CD4-positive, alpha-beta T cell treated with Interferon gamma for 1 hour (primary cell): ENCODE measurements around the gene CACYBP.
"Not testable (repeated sequence)": the region's sequence is repeated elsewhere in the genome, so short reads cannot be mapped to it uniquely, and the experiment has no call there.

Experiments used
- DNase-seq: peaks from one replicate; pipeline ENCODE4 v3.0.0-alpha.2; 2020

The CACYBP gene

DNA sequence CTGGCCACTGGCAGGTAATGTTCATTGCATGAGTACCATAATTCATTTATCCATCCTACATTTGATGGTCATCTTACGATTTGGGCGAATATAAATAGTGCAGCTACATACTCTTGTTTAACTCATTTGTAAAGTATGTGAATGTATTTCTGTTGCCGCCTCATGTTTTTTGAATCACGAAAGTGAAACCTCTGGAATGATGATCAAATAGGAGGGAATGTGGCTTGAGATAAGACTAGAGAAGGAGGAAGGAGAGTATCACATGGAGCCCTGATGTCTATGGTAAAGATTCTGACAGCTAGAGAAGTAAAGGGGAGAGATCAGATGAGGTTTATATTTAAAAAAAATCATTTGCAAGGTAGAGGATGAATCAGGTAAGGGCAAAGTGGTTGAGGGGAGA lies 15.5 kb downstream of the CACYBP start:
- no peak for DNase-seq

DNA sequence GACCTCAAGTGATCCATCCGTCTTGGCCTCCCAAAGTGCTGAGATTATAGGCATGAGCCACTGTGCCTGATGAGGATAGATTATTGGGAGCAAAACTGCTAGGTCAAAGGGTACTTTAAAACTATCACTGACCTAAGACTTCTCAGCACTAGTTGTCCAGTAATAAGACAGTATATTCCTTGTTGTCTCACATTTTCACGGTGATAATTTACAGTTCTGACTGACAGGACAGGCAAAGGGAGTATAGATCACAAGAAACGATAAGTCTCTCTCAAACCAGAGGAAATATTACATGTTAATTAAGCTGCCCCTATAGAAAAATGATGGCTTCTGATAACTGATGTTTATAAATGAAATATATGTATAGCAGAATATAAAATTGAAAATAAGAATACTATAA lies 19.8 kb downstream of the CACYBP start:
- DNase-seq = no peak

DNA sequence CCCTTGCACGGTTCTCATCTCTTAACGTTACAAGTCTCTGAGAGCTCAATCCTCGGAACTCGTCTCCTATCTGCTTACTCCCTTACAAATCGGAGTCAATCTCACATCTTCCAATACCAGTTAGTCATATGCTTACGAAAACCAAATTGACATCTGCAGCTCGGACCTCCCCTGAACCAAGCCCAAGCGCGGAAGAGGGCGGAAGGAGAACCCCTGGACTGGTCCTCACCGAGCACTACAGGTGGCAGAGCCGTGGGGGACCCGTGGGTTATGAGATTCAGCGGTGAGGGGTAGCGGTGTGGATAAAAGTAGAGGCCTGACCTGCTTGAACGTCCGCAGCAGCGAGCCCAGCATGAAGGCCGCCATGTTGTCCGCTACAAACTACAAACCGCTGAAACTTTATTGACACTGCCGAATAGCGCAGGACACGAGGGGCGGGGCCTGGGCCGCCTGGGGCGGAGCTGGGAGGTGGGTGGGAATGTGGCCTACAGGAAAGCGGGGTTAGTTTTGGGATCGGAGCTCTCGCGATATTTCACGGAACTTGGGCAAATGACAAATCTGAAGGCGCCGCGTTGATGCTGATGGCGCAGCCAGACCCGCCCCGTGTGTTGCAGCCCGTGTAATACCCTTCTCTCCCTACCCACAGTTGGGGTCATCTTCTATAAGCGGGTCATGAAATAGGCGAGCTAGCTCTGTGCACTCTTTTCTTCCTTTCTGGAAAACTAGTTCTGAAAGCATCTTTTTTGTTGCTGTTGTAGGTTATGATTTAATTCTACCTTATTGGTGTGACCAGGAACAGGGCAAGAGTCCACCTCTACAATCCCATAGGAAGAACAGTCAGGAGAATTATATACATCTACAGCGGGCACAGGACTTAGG lies 23.5 kb downstream of the CACYBP start, which contains the start of gene MRPS14:
MRPS14 (minus strand) TSS at position 383 of the 879 bp plus-strand sequence; CDS start at position 366, 17 bp downstream.
- peak; percentile 97 for DNase-seq

DNA sequence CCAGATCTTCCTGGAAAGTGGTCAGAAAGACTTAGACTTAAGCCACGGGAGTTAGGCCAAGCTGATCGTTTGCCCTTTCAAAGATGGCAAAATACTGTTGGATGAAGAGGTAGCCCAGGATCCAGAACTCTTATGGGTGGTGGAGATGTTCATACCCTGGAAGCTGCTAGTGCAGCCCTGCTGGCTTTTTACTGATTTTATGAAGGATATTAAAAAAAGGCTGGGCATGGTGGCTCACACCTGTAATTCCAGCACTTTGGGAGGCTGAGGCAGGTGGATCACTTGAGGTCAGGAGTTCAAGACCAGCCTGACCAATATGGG lies 24.1 kb downstream of the CACYBP start:
- DNase-seq = not testable (repeated sequence)

DNA sequence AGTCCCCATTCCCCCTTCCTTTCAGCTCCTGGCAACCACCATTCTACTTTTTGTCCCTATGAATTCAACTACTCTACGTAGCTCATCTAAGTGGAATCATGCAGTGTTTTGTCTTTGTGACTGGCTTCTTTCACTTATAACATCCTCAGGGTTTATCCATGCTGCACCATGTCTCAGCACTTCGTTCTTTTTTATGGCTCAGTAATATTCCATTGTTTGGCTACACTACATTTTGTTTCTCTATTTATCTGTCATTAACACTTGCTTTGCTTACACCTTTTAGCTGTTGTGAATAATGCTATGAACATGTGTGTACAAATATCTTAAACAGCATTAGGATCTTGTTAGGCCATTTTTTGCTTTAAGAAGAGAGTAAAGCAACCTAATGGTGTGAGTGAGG lies 25.0 kb downstream of the CACYBP start:
- DNase-seq = no peak

DNA sequence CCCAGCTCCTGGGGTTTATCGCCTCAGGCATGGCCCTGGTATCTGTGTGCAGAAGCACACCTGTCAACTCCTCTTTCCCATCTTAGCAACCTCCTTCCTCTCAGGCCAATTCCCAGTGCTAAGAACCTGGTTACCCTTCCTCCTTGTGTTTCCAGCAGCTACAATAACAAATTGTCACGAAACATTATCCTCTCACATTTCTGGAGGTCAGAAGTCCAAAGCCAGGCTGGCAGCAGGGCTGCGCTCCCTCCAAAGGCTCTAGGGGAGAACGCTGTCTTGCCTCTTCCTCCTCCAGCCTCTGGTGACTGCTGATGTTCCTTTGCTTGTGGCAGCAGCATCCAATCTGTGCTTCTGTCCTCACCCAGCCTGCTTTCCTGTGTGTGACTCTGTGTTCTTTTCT lies 34.2 kb downstream of the CACYBP start:
- no peak for DNase-seq

DNA sequence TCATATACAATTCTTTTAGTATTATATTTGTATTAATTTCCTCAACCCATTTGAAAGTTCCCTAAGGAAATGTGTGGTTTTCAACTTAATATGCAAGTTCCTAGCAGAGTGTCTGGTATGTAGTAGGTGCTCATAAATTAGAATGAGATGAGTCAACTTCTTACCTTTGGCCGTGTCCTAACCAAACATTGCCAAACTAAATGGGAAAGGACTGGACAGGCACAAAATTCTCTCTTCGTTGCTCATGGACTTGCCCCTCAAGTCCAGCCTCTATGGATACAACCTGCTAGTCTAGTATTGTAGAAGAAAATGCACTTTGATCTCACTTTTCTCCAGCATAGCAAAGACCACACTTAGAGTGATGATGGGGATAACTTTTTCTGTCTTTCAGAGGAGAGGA lies 35.0 kb downstream of the CACYBP start:
- no peak for DNase-seq

DNA sequence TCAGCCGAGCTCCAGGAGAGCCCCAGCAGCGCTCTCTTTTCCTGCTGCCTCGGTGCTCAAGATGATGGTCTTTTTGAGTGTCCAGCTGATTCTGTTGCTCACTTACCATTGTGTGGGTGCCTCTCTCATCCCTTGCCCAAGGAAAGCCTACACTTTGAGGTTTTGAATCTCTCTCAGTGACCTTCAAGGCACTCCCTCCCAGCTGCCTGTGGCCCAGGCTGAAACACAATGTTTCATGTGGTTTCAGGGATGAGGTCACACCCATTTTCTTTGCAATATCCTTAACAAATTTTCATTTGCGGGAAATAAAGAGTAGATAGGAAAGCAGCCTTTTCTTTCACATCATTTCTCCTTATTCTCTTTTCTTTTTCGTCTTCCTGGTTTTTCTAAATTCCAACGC lies 36.1 kb downstream of the CACYBP start:
- no peak for DNase-seq

DNA sequence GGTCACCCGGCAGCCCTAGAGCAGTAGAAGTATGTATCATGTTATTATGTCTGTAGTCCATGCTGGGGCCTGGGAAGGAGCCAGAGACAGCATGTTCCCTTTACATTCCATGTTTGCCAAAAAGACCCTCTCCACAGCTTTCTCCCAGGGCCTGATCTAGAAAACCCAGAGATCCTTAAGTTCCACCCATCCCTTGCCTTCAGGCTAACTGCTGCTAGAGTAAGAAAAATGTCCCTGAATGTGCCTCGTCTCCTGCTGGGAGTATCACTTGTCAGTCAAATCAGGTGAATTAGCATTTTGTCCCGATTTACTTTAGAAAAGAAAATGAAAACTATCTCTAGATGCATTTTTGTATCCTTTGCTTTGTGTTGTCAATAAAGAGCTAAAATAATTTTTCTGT lies 36.7 kb downstream of the CACYBP start:
- DNase-seq = no peak

DNA sequence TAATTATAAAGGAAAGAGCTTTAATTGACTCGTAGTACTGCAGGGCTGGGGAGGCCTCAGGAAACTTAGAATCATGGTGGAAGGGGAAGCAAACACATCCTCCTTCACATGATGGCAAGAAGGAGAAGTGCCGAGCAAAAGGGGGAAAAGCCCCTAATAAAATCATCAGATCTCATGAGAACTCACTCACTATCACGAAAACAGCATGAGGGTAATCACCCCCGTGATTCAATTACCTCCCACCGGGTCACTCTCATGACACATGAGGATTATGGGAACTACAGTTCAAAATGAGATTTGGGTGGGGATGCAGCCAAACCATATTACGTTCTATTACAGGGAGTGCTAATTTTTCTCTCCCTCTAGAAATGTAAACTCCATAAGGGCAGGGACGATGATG lies 37.7 kb downstream of the CACYBP start:
- no peak for DNase-seq

DNA sequence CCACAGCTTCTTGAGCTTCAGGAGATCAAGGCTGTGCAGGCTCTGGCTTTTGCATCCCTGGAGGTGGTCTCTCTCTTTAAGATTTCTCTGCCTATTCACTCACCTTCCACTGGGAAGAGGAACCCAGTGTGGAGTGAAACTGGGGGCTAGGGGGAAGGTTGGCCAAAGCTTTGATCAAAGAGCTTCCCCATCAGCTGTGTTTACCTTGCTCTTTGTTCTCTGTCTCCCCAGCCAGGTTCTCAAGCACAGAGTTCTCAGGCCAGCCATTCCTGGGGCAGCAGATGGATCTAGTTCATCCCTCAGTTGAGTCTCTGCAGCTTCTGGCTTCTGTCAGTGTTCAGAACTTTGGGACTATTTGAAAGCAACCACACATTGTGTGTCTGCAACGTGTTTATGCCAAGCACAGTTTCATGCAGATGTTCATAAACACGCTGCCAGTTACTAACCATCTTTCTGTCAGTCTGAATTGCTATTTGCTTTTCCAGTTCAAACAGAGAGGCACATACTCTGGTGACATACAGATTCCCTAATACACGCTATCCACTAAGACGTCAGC lies 40.7 kb downstream of the CACYBP start:
- no peak for DNase-seq

DNA sequence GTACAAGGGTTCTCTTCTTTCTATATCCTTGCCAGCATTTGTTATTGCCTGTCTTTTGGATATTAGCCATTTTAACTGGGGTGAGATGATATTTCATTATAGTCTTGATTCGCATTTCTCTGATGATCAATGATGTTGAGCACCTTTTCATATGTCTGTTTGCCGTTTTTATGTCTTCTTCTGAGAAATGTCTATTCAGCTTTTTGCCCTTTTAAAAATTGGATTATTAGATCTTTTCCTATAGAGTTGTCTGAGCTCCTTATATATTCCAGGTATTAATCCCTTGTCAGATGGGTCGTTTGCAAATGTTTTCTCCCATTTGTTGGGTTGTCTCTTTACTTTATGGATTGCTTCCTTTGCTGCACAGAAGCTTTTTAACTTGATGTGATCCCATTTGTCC lies 42.9 kb downstream of the CACYBP start:
- DNase-seq = no peak

DNA sequence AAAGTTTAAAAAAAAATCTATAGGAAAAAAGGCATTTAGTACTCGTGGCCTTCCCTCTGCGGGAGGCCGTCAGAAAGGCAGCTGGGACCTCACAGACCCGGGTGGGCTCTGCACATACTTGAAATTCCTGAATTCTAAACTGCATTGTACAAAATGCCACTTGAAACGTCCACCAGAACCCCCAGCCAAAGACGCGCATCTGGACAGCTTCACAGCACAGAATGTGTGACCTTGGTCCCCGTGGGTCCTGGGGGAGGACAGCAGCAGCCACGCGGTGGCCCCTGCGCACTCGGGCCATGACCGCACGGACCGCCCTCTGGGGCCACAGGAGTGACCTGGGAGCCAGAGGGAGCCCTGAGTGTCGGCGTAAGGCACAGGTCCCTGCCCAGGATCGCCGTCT lies 44.1 kb downstream of the CACYBP start:
- no peak for DNase-seq

DNA sequence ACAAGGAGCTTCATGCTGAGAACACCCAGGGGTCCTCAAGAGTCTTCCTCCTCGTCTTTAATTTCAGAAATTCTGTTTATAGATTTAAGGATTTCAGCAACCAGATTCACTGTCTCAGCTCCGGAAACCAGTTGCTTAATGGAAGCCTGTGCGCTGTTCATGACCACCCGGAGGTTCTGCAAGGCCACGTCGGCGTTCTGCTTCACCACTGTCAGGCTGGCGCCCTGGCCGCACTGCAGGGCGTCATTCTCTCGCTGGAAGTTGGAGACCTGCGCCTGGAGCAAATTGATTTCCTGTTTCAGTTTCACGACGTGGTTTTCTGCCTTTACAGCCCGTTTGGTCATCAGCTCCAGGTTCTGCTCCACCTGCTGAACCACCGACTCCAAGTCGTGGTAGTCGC lies 44.8 kb downstream of the CACYBP start:
- not testable (repeated sequence) for DNase-seq

DNA sequence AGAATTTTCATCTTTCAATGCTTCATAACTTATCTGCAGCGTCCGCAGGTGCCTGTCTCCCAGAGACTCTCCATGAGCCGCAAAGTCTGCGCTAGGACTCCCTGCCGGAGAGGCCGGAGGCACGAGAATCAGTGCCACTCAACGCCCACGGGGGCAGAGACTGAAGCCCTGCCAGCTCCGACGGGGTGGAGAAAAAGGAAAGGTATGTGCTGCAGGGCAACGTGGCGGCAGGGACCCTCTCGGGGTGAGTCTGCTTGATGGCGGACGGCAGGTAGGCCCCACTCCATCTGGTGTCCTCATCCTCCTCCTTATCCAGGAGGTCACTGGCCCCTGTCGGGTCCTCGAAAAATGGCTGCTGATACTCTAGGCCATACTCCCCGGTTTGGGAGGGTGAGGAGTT lies 45.4 kb downstream of the CACYBP start:
- DNase-seq = no peak

DNA sequence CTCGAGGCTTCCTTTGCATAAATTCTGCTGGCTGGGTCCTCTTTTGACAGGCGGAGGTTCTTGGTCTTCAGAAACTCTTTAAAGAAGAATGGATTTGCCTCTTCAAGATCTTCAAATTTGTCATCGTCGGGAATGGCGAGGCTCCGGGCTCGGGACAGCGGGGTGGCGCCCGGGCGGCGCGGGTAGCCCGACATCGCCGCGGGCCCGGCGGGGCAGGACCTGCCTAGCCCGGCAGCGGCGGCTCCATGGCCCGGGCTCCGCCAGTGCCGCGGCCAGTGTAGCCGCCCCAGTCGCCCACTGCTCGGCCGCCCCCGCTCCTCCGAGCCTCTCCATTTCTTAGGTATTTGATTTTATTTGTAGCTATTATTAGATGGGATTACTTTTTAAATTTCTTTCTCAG lies 45.8 kb downstream of the CACYBP start:
- DNase-seq = no peak

DNA sequence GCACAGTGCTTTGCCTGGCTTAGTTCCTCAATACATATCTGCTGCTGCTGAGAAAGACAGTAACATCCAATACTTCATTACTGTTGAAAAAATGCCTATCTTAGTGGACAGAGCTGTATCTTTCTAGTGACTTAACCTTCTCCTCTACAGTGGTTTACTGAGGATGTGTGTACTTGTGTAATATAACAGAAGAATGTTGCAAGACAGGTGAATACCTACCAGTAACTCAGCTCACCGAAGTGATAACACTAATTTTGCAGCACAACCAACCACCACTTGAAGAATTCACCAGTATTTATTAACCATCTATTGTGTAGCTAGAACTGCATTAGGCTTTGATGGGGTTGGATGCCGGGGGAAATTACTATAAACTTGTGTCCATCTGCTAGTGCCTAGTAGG lies 51.2 kb downstream of the CACYBP start:
- DNase-seq = no peak

DNA sequence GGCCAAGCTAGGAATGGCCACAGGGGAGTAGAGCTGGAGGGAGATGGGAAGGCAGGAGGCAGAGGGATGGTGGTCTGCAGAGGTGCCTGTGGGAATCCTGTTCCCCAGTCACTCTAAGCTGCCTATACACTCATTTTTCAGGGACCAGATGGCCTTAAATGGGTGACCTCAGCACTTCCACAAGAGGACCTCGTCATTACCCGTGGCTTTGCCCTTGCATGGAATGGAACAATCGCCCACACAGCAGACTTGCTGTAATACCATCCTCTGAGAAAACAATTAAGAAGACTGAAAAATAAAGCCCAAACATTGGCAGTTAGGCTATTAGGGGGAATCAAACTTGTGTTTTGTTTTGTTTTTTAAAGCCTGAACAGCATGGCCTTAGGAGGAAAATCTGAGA lies 55.0 kb downstream of the CACYBP start:
- no peak for DNase-seq
